CD14-positive monocyte (primary cell): ENCODE results near the gene CARD6. TPM values are rescaled to one million over a fixed set of nuclear protein-coding genes. Genes with fewer than 3 reads are reported as not detected.
"Not testable (repeated sequence)": the region's sequence is repeated elsewhere in the genome, so short reads cannot be mapped to it uniquely, and the experiment has no call there.

ENCODE experiments used
- DNase-seq, 3 donors: peaks; one replicate each; pipeline ENCODE4 v3.0.0-alpha.2; 2011 to 2022
- H2AFZ ChIP-seq: 2 replicates; pipeline ENCODE4 v1.6.0; 2012; ENCODE audit warnings: mild to moderate bottlenecking, low read depth, low read length, inconsistent platforms; ENCODE audit not compliant: insufficient read depth, poor library complexity, severe bottlenecking
- H3K27ac ChIP-seq, 2 donors: 1 replicate in 1 of 2; 2 replicates in 1 of 2; pipeline ENCODE4 v1.5.1; 2012 to 2013; ENCODE audit warnings: low read length in 2 of 2, control low read depth in 1 of 2, inconsistent platforms in 1 of 2, low read depth in 1 of 2, mild to moderate bottlenecking in 1 of 2
- H3K27me3 ChIP-seq, 2 donors: one replicate each; pipeline versions ENCODE4 v1.6.0 to v1.6.1; 2011 to 2013; ENCODE audit warnings: low read length in 2 of 2; ENCODE audit not compliant: control insufficient read depth in 2 of 2, insufficient read depth in 2 of 2
- H3K36me3 ChIP-seq, 2 donors: replicated peaks in 1 of 2; 1 replicate in 1 of 2; 2 replicates in 1 of 2; pipeline versions ENCODE4 v1.5.1 to v1.6.1; 2012 to 2013; ENCODE audit warnings: low read length in 2 of 2, control low read depth in 1 of 2, inconsistent platforms in 1 of 2, mild to moderate bottlenecking in 1 of 2; ENCODE audit not compliant: insufficient read depth in 2 of 2, control insufficient read depth in 1 of 2
- H3K4me1 ChIP-seq, 2 donors: 1 replicate in 1 of 2; 2 replicates in 1 of 2; pipeline versions ENCODE4 v1.5.1 to v1.6.1; 2012 to 2013; ENCODE audit warnings: low read length in 2 of 2, control low read depth in 1 of 2, inconsistent platforms in 1 of 2, mild to moderate bottlenecking in 1 of 2, moderate library complexity in 1 of 2; ENCODE audit not compliant: insufficient read depth in 2 of 2, control insufficient read depth in 1 of 2
- H3K4me2 ChIP-seq: replicated peaks from 2 replicates; pipeline ENCODE3; 2012; ENCODE audit warnings: low read length, moderate library complexity, mild to moderate bottlenecking; ENCODE audit not compliant: poor library complexity, severe bottlenecking; ENCODE audit errors: extremely low read depth
- H3K4me3 ChIP-seq, 3 experiments: fragments of 200-600 bp in 1 of 3; sonication (generic) in 1 of 3; replicated peaks in 1 of 3; 1 replicate in 2 of 3; 2 replicates in 1 of 3; pipeline ENCODE4 v1.5.1; 2011 to 2013; ENCODE audit warnings: low read length in 3 of 3, mild to moderate bottlenecking in 3 of 3, control low read depth in 2 of 3, low read depth in 2 of 3, inconsistent platforms in 1 of 3, moderate library complexity in 1 of 3
- H3K79me2 ChIP-seq: 2 replicates; pipeline ENCODE4 v1.6.0; 2012; ENCODE audit warnings: mild to moderate bottlenecking, control low read depth, inconsistent platforms, low read length, moderate library complexity; ENCODE audit not compliant: insufficient read depth
- H3K9ac ChIP-seq: 2 replicates; pipeline ENCODE4 v1.6.0; 2017; ENCODE audit warnings: low read length, mild to moderate bottlenecking; ENCODE audit not compliant: insufficient read depth, poor library complexity, severe bottlenecking
- H3K9me3 ChIP-seq, 2 donors: replicated peaks in 1 of 2; 1 replicate in 1 of 2; 2 replicates in 1 of 2; pipeline versions ENCODE4 v1.5.1 to v1.6.1; 2012 to 2013; ENCODE audit warnings: low read length in 2 of 2, control low read depth in 1 of 2; ENCODE audit not compliant: control insufficient read depth in 1 of 2, insufficient read depth in 1 of 2
- H4K20me1 ChIP-seq: 2 replicates; pipeline ENCODE4 v1.6.0; 2012; ENCODE audit warnings: mild to moderate bottlenecking, low read length, control low read depth, moderate library complexity; ENCODE audit not compliant: insufficient read depth
- H3K27ac Mint-ChIP-seq, 7 donors: one replicate each; pipeline ENCODE4 v1.8.0; 2020; ENCODE audit warnings: mild to moderate bottlenecking in 7 of 7, mixed read lengths in 7 of 7, moderate library complexity in 6 of 7, inconsistent platforms in 2 of 7
- H3K27me3 Mint-ChIP-seq, 3 donors: one replicate each; pipeline ENCODE4 v1.8.0; 2021 to 2022; ENCODE audit warnings: low read depth in 3 of 3, mild to moderate bottlenecking in 3 of 3, mixed read lengths in 3 of 3, moderate library complexity in 3 of 3, inconsistent platforms in 1 of 3
- H3K36me3 Mint-ChIP-seq, 2 donors: one replicate each; pipeline ENCODE4 v1.8.0; 2020; ENCODE audit warnings: mixed read lengths in 2 of 2, inconsistent platforms in 1 of 2, mild to moderate bottlenecking in 1 of 2
- H3K4me1 Mint-ChIP-seq: one replicate; pipeline ENCODE4 v1.8.0; 2020; ENCODE audit warnings: mild to moderate bottlenecking, mixed read lengths
- H3K4me3 Mint-ChIP-seq, 2 donors: one replicate each; pipeline ENCODE4 v1.8.0; 2020; ENCODE audit warnings: mild to moderate bottlenecking in 2 of 2, mixed read lengths in 2 of 2, moderate library complexity in 1 of 2
- H3K9me3 Mint-ChIP-seq, 7 donors: one replicate each; pipeline ENCODE4 v1.8.0; 2020 to 2022; ENCODE audit warnings: mixed read lengths in 7 of 7, mild to moderate bottlenecking in 6 of 7, moderate library complexity in 6 of 7, inconsistent platforms in 2 of 7
- CTCF ChIP-seq: fragments of 200-600 bp; IDR thresholded peaks from one replicate; pipeline ENCODE4 v1.8.0; 2022; ENCODE audit warnings: antibody characterized with exemption, mild to moderate bottlenecking
- WGBS: methylation state at CpG from one replicate; pipeline ENCODE4 v1.1.5; 2013; ENCODE audit warnings: missing lambda C conversion rate; ENCODE audit not compliant: insufficient coverage; 5-methylcytosine and 5-hydroxymethylcytosine counted together
- intact Hi-C, 2 donors: fragments of 100-400 bp; cut with micrococcal nuclease; formaldehyde crosslinking; loops; one replicate each; pipeline versions ENCODE4 v1.15.0 to v1.15.1; 2023
- polyA plus RNA-seq, 3 donors: library from polyadenylated mRNA; depleted of rRNA in 1 of 3; unstranded in 2 of 3; stranded (reverse) in 1 of 3; fragments of 300-500 nt in 2 of 3; fragments of >200 nt in 1 of 3; fragmentation: Illumina TruSeq in 2 of 3; gene quantifications; 1 replicate in 2 of 3; 2 replicates in 1 of 3; pipeline ENCODE4 v1.2.3, GENCODE V29; 2012 to 2021

Gene CARD6
- polyA plus RNA-seq, 3 donors: 5.8 to 15.6 (median 10.6) TPM

- Histone ChIP-seq H3K4me2 (no peak overlapping the region), H3K9ac (no peak overlapping the region), H3K27ac (no peak overlapping the region), H3K4me3 (no peak overlapping the region), H2AFZ (no peak overlapping the region), H3K79me2 (peaks cover 100% of the 10 kb centered on the region), H3K36me3 (peaks cover 0 to 10% of the 10 kb centered on the region in 2 donors), H3K9me3 (no peaks in the 10 kb centered on the region), H3K27me3 (no peaks in the 10 kb centered on the region), H3K4me1 (peaks cover 18 to 27% of the 10 kb centered on the region in 2 donors), H4K20me1 (peaks cover 96% of the 10 kb centered on the region)
- DNase-seq: no peak
- no peak overlapping the region for H3K4me3 Mint-ChIP-seq
- H3K36me3 Mint-ChIP-seq: peaks cover 9 to 15% of the 10 kb centered on the region in 2 donors
- no peak overlapping the region for H3K27ac Mint-ChIP-seq
- peaks cover 0 to 1% (median 0%) of the 10 kb centered on the region in 3 donors for H3K27me3 Mint-ChIP-seq
- peaks cover 46% of the 10 kb centered on the region for H3K4me1 Mint-ChIP-seq
- WGBS: no CpG with 5 or more reads among the region's 3 CpGs
- no peak for TF ChIP-seq CTCF
- peaks cover 0 to 2% (median 0%) of the 10 kb centered on the region in 7 donors for H3K9me3 Mint-ChIP-seq
- intact Hi-C loops: no loop called here
These were observed 49.4 kb upstream of the CARD6 start for GRCh38 chr5:40791715-40792139.

DNA sequence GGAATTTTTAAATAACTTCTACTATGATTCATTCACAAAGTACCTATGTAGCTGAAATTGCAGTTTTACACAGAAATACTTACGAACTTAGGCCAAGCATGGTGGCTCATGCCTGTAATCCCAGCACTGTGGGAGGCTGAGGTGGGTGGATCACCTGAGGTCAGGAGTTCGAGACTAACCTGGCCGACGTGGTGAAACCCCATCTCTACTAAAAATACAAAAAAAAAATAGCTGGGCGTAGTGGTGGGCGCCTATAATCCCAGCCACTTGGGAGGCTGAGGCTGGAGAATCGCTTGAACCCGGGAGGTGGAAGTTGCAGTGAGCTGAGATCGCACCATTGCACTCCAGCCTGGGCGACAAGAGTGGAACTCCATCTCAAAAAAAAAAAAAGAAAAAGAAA is 48.5 kb upstream of the CARD6 start:
- H3K27ac ChIP-seq, H3K9me3 Mint-ChIP-seq, DNase-seq, H3K27ac Mint-ChIP-seq, H3K4me2 ChIP-seq, H3K27me3 Mint-ChIP-seq, H3K9me3 ChIP-seq, H2AFZ ChIP-seq, H3K4me3 ChIP-seq, H3K4me3 Mint-ChIP-seq, H3K9ac ChIP-seq, intact Hi-C loops, H3K27me3 ChIP-seq: not testable (repeated sequence)
- WGBS: no CpG with 5 or more reads among the region's 10 CpGs
- Histone ChIP-seq H3K36me3 (peaks cover 0 to 10% of the 10 kb centered on the region in 2 donors), H3K4me1 (peaks cover 22 to 34% of the 10 kb centered on the region in 2 donors), H4K20me1 (peaks cover 91% of the 10 kb centered on the region), H3K79me2 (peaks cover 100% of the 10 kb centered on the region)
- H3K36me3 Mint-ChIP-seq: peaks cover 9 to 13% of the 10 kb centered on the region in 2 donors
- peaks cover 53% of the 10 kb centered on the region for H3K4me1 Mint-ChIP-seq

- Histone ChIP-seq H4K20me1 (peaks cover 75% of the 10 kb centered on the region), H3K79me2 (peaks cover 86% of the 10 kb centered on the region), H3K4me1 (peaks cover 27 to 39% of the 10 kb centered on the region in 2 donors)
- intact Hi-C loops, H3K36me3 Mint-ChIP-seq, H3K36me3 ChIP-seq, H3K4me3 Mint-ChIP-seq, H3K9me3 Mint-ChIP-seq, H3K9ac ChIP-seq, H3K9me3 ChIP-seq, H3K27ac ChIP-seq, DNase-seq, H3K27me3 Mint-ChIP-seq, H3K4me2 ChIP-seq, H3K4me3 ChIP-seq, H3K27ac Mint-ChIP-seq, H2AFZ ChIP-seq, H3K27me3 ChIP-seq: not testable (repeated sequence)
- H3K4me1 Mint-ChIP-seq: peaks cover 47% of the 10 kb centered on the region
These were observed 46.8 kb upstream of the CARD6 start for GRCh38 chr5:40794340-40794739.

GRCh38 chr5:40794877-40795276 is 46.3 kb upstream of the CARD6 start:
- H4K20me1 ChIP-seq: peaks cover 70% of the 10 kb centered on the region

More at GRCh38 chr5:40794877-40795276, 46.3 kb upstream of the CARD6 start:
- H3K9me3 ChIP-seq, H3K9me3 Mint-ChIP-seq, H3K9ac ChIP-seq, intact Hi-C loops, H3K4me3 ChIP-seq, DNase-seq, H2AFZ ChIP-seq, H3K27me3 Mint-ChIP-seq, H3K36me3 ChIP-seq, H3K27ac ChIP-seq, H3K4me3 Mint-ChIP-seq, H3K4me2 ChIP-seq, H3K36me3 Mint-ChIP-seq, H3K27me3 ChIP-seq: not testable (repeated sequence)
- Histone ChIP-seq H3K4me1 (peaks cover 25 to 35% of the 10 kb centered on the region in 2 donors), H3K79me2 (peaks cover 81% of the 10 kb centered on the region)
- Mint-ChIP-seq H3K4me1 (peaks cover 43% of the 10 kb centered on the region), H3K27ac (peak overlapping the region in 1 of 7 donors; percentile 67)
- no CpG with 5 or more reads among the region's 3 CpGs for WGBS
